ENCODE results near the gene BCOR. TPM values are rescaled to one million over a fixed set of nuclear protein-coding genes. Genes with fewer than 3 reads are reported as not detected.
A peak's percentile ranks its signal among the peaks of the same experiment; 100 is the strongest.

BCOR gene
- polyA plus RNA-seq, 1 of the 3 experiments (the other 2 are of a cell fraction): 8.8 TPM

DNA sequence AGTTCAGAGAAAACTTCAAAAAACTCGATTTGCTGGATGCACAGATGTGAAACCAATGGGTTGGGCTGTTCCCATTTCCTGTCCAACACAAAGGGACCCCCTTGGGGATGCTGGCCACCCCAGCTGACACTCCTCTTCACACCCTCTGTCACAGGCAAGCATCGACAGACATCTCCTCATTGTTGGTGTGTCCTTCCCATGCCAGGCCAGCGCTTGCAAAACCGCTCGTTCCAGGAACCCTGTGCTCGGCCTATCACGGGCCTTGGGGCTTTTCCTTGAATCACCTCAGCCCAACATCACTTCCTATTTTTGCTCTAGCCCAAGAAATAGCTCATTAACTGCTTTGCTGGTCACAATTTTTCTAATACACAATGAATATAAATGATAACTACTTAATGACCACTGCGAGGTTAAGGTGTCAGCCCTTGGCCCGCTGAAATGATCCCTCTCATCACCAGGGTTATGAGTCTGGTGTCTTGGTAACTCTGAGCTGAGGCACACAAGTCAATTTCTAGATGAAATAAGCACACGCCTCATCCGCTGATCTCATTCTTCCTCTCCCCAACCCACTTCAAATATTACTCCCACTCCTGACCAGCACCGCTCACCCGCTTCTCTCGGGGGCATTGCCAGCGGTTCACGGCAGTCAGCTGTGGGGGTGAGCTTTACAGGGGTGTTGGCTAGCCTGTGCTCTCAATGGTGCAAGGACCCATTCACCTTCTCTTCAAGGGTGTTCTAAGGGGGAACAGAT, 32.3 kb downstream of the BCOR start (continued):
- TF ChIP-seq EZH2phosphoT487 (IDR thresholded peaks at IDR 0.05; ENCODE audit: borderline replicate concordance, low read depth): no peak
- TF ChIP-seq RFX5 (IDR thresholded peaks at IDR 0.05; ENCODE audit: low read length): no peak
- no peak for TF ChIP-seq NFIC (IDR thresholded peaks at IDR 0.05; ENCODE audit: borderline replicate concordance)
- TF ChIP-seq JUND (IDR thresholded peaks at IDR 0.05): no peak

DNA sequence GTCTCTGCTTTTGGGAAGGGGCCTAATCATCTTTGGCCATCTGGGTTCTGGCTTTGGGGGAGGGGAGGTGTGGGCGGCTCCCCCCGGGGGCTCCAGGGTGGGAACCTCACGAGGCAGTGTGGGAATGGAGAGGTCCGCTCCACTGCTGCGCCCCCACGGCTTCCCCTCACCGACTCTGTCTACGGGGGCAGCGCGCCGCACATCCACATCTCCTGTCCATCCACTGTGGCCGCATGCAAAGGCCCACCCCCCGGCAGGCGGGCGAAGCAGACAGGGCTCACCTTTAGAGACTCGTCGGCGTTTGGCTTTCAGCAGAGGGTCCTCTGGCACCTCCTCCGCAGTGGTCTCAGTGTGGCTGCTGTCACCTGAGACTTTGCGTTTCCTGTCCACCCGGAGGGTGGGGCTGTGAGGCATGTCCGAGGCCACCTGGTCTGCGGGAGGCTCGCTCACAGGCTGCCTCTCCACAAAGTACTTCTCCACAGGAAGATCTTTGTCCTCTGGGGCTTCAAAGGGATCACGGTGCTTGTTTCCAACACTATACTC, 33.6 kb downstream of the BCOR start:
- CTCF ChIA-PET: no interaction called here

DNA sequence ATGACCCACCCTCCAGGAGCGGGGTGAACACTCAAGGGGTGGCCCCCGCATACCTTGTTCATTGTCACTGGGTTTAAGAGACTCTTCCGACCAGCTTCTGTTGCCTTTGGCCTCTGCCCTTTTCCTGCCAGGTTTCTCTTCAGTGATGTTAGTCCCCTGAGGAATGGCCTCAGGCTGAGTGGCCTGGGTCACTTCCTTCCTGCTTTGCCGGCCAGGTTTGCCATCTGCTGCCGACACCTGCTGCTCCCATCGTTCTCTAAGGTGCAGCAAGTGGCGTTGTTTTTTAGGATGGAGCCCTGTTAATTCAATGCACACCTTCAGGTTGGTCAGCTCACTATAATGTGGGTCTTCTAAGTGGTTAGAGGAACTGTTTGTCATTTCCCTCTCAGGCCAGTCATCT, 34.2 kb downstream of the BCOR start:
- WGBS (ENCODE audit: low lambda C conversion rate): 57% methylated on average over 7 of the region's 7 CpGs
- Histone ChIP-seq H3K27ac (ENCODE audit: low read depth in 2 of 2, low read length in 1 of 2) (peak overlapping the region in 1 of 2 experiments; percentile 65; a peak in 1 of 4 replicates), H2AFZ (ENCODE audit: low read depth) (no peak overlapping the region), H3K9ac (no peak overlapping the region), H3K9me3 (no peaks in the 10 kb centered on the region), H3K9me2 (no peaks in the 10 kb centered on the region), H3K27me3 (ENCODE audit: insufficient read depth) (peaks cover 10% of the 10 kb centered on the region; the same call in 1 of the 2 replicates), H4K20me1 (ENCODE audit: insufficient read depth) (peaks cover 15% of the 10 kb centered on the region; the same call in 1 of the 2 replicates), H3K4me3 (ENCODE audit: low read depth in 2 of 2, low read length in 1 of 2) (no peak overlapping the region), H3K4me2 (no peak overlapping the region), H3K4me1 (ENCODE audit: control insufficient read depth in 1 of 2, insufficient read depth in 2 of 2, low read depth in 1 of 2, low read length in 1 of 2) (peaks cover 0 to 38% of the 10 kb centered on the region in 2 experiments; a peak in 1 of 4 replicates), H3K36me3 (replicated peaks in 1 of 2; ENCODE audit: control insufficient read depth in 1 of 2, insufficient read depth in 2 of 2, low read length in 1 of 2) (peaks cover 0 to 45% of the 10 kb centered on the region in 2 experiments), H3K79me2 (ENCODE audit: insufficient read depth) (no peaks in the 10 kb centered on the region; the same call in 1 of the 2 replicates), H3F3A (replicated peaks; ENCODE audit: insufficient read depth) (no peaks in the 10 kb centered on the region)
- TF ChIP-seq TEAD4 (IDR thresholded peaks at IDR 0.05; ENCODE audit: borderline replicate concordance, insufficient read depth) (no peak), EP300 (IDR thresholded peaks at IDR 0.05; ENCODE audit: borderline replicate concordance in 1 of 2, low read depth in 1 of 2, low read length in 1 of 2) (no peak), POLR2AphosphoS5 (IDR thresholded peaks at IDR 0.05; ENCODE audit: low read depth, low read length) (no peak), RCOR1 (IDR thresholded peaks at IDR 0.05; ENCODE audit: low read length) (no peak), TAF1 (IDR thresholded peaks at IDR 0.05; ENCODE audit: borderline replicate concordance, low read depth, low read length) (no peak), MEF2A (IDR thresholded peaks at IDR 0.05; ENCODE audit: borderline replicate concordance, low read depth) (no peak)
- TF ChIP-seq, protein P1, sequence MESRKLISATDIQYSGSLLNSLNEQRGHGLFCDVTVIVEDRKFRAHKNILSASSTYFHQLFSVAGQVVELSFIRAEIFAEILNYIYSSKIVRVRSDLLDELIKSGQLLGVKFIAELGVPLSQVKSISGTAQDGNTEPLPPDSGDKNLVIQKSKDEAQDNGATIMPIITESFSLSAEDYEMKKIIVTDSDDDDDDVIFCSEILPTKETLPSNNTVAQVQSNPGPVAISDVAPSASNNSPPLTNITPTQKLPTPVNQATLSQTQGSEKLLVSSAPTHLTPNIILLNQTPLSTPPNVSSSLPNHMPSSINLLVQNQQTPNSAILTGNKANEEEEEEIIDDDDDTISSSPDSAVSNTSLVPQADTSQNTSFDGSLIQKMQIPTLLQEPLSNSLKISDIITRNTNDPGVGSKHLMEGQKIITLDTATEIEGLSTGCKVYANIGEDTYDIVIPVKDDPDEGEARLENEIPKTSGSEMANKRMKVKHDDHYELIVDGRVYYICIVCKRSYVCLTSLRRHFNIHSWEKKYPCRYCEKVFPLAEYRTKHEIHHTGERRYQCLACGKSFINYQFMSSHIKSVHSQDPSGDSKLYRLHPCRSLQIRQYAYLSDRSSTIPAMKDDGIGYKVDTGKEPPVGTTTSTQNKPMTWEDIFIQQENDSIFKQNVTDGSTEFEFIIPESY (IDR thresholded peaks at IDR 0.05; ENCODE audit: borderline replicate concordance, low read depth): no peak
- POLR2A ChIA-PET: no interaction called here
- DNase-seq: no peak
- CTCF ChIA-PET: no interaction called here

More for the DNA sequence above, 33.6 kb downstream of the BCOR start:
- peaks cover 2% of the 10 kb centered on the region; the same call in 1 of the 2 replicates for H3K79me2 ChIP-seq (ENCODE audit: insufficient read depth)
- peaks cover 15% of the 10 kb centered on the region; the same call in 1 of the 2 replicates for H4K20me1 ChIP-seq (ENCODE audit: insufficient read depth)
- H2AFZ ChIP-seq (ENCODE audit: low read depth): no peak overlapping the region
- H3K27me3 ChIP-seq (ENCODE audit: insufficient read depth): peaks cover 10% of the 10 kb centered on the region; the same call in 1 of the 2 replicates
- peaks cover 0 to 46% of the 10 kb centered on the region in 2 experiments for H3K36me3 ChIP-seq (replicated peaks in 1 of 2; ENCODE audit: control insufficient read depth in 1 of 2, insufficient read depth in 2 of 2, low read length in 1 of 2)
- H3K9me2 ChIP-seq: no peaks in the 10 kb centered on the region
- H3K27ac ChIP-seq (ENCODE audit: low read depth in 2 of 2, low read length in 1 of 2): no peak overlapping the region; a peak in 1 of 4 replicates
- H3K4me2 ChIP-seq: no peak overlapping the region
- H3K4me3 ChIP-seq (ENCODE audit: low read depth in 2 of 2, low read length in 1 of 2): no peak overlapping the region
- DNase-seq: peak; percentile 61
- H3K4me1 ChIP-seq (ENCODE audit: control insufficient read depth in 1 of 2, insufficient read depth in 2 of 2, low read depth in 1 of 2, low read length in 1 of 2): peaks cover 0 to 38% of the 10 kb centered on the region in 2 experiments; a peak in 1 of 4 replicates
- POLR2A ChIA-PET: no interaction called here
- WGBS (ENCODE audit: low lambda C conversion rate): 84% methylated on average over 19 of the region's 25 CpGs
- H3F3A ChIP-seq (replicated peaks; ENCODE audit: insufficient read depth): no peaks in the 10 kb centered on the region
- TF ChIP-seq YY1 (IDR thresholded peaks at IDR 0.05; ENCODE audit: low read depth) (no peak), SMC3 (IDR thresholded peaks at IDR 0.05; ENCODE audit: low read depth, low read length) (no peak)
- no peak overlapping the region for H3K9ac ChIP-seq
- H3K9me3 ChIP-seq: no peaks in the 10 kb centered on the region
